Cardiac fibroblast (primary cell): ENCODE measurements around the gene ABCC4.
"Not testable (repeated sequence)": the region's sequence is repeated elsewhere in the genome, so short reads cannot be mapped to it uniquely, and the experiment has no call there.

ENCODE experiments used
- DNase-seq, 2 donors: peaks; one replicate each; pipeline versions ENCODE4 v3.0.0 to v3.0.0-alpha.2; 2010; ENCODE audit warnings: low read depth in 2 of 2
- H3K4me3 ChIP-seq, 2 donors: replicated peaks in 1 of 2; 1 replicate in 1 of 2; 2 replicates in 1 of 2; pipeline ENCODE4 v1.5.1; 2011; ENCODE audit warnings: low read depth in 2 of 2, low read length in 2 of 2, mild to moderate bottlenecking in 2 of 2, moderate library complexity in 1 of 2
- CTCF ChIP-seq: IDR thresholded peaks from one replicate; pipeline ENCODE4 v1.5.1; 2011; ENCODE audit warnings: low read depth, mild to moderate bottlenecking, low read length, inconsistent platforms

The ABCC4 gene

GRCh38 chr13:95289020-95289444, 12.2 kb downstream of the ABCC4 start:
- DNase-seq: no peak
- TF ChIP-seq CTCF: no peak
- no peak overlapping the region for H3K4me3 ChIP-seq

GRCh38 chr13:95284436-95284835, 16.8 kb downstream of the ABCC4 start:
- TF ChIP-seq CTCF: no peak
- no peak for DNase-seq
- no peak overlapping the region for H3K4me3 ChIP-seq

GRCh38 chr13:95279016-95279415, 22.2 kb downstream of the ABCC4 start:
- DNase-seq: no peak
- no peak overlapping the region for H3K4me3 ChIP-seq
- TF ChIP-seq CTCF: no peak

- H3K4me3 ChIP-seq: no peak overlapping the region
- DNase-seq: no peak
- no peak for TF ChIP-seq CTCF
Observed at GRCh38 chr13:95276037-95276505, 25.2 kb downstream of the ABCC4 start.

GRCh38 chr13:95275322-95276036, 25.8 kb downstream of the ABCC4 start:
- peak in 1 of 2 donors; percentile 40 for DNase-seq
- no peak for TF ChIP-seq CTCF
- no peak overlapping the region for H3K4me3 ChIP-seq

- DNase-seq, H3K4me3 ChIP-seq: not testable (repeated sequence)
Observed at GRCh38 chr13:95273592-95274132, 27.6 kb downstream of the ABCC4 start.

GRCh38 chr13:95272076-95272475, 29.2 kb downstream of the ABCC4 start:
- not testable (repeated sequence) for H3K4me3 ChIP-seq, DNase-seq

GRCh38 chr13:95269756-95270155, 31.5 kb downstream of the ABCC4 start:
- no peak for TF ChIP-seq CTCF

GRCh38 chr13:95268343-95269065, 32.7 kb downstream of the ABCC4 start:
- DNase-seq: not testable (repeated sequence)

More at GRCh38 chr13:95269756-95270155, 31.5 kb downstream of the ABCC4 start:
- H3K4me3 ChIP-seq: no peak overlapping the region
- DNase-seq: no peak

More at GRCh38 chr13:95268343-95269065, 32.7 kb downstream of the ABCC4 start:
- not testable (repeated sequence) for H3K4me3 ChIP-seq
